CD1c-positive myeloid dendritic cell (primary cell): ENCODE data around the gene RASL11B.

Experiments used
- DNase-seq: peaks from one replicate; pipeline ENCODE4 v3.0.0-alpha.2; 2016; ENCODE audit errors: extremely low spot score

RASL11B gene

DNA sequence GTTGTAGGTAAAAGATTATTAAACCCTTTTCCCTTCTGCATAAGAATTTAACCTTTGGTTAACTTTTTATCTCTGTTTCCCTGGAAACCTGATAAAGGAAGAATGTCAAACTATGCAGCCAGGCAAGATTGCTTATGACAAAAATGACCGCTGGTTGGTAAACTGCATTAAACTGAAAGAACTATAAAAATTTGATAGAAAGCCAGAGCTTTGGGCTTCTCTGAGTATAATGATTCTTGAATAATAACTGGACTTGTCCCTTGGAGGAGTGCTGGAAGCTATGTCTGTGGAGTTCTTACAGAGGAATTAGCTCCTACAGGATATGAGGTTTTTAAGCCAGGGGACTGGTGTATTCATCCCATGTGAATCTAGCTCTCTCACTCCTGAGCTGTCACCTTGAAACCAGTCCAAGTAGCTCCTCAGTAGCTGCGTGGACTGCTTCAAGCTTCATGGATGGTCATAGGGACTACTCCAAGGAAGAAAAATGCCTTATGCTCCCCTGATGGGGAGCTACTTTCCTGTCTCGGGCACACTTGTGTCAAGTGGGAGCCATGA lies 52.0 kb downstream of the RASL11B start:
- no peak for DNase-seq

DNA sequence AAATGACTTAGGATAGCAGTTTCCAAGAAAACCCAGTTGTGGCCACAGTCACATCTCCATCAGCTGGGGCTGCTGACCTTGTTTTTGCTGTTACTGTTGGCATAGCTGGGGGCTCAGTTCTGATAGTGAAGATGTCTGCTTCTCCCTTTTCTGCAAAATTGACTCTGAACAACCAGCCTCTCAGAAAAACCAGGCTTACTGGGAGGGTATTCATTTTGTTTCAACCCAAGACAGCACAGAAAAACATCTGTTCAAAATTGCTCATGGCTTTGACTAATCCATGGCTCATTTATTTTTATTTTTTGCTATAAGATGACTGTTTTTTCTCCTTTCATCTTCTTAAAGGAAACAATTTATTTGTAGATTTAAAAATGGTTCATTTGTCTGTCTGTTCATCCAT lies 53.1 kb downstream of the RASL11B start:
- DNase-seq, result no peak

DNA sequence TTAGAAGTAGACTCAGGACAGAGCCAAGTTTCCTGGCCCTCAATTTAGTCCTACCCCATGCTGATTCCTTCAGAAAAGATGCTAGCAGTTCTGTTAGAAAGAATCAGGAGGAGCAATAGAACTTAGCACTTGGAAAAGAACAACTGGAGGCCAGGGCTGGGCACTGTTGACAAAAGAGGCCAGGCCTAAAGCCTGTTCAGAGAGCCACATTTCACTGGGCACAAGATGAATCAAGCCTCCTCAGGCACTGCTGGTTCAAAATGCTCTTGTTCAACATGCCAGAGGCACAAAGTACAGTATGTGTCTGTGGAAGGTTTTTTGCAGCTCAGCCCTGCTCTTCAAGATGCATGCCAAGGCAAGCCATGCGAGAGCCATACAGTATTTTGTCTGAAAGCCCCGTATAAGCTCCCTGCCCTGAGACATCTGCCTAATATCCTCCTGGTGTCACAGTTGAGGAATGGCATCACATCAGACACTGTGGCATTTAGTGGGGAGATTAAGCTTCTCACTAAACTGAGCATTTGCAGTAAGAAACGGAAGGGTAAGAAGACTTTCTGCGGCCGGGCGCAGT lies 53.7 kb downstream of the RASL11B start:
- no peak for DNase-seq
